Memory B cell (primary cell): ENCODE measurements around the gene HIVEP3.
A peak's percentile ranks its signal among the peaks of the same experiment; 100 is the strongest.

Source experiments
- ATAC-seq: fragments of 150-1000 bp; cut with Tn5 transposase; 2 replicates; pipeline ENCODE4 v1.10.0; 2021; ENCODE audit warnings: low read depth, mild to moderate bottlenecking, moderate library complexity
- DNase-seq, 2 donors: peaks; one replicate each; pipeline ENCODE4 v3.0.0; 2022; ENCODE audit warnings: low spot score in 2 of 2
- H3K27ac Mint-ChIP-seq: one replicate; pipeline ENCODE4 v1.8.0; 2022; ENCODE audit warnings: mild to moderate bottlenecking, moderate library complexity, mixed read lengths
- H3K27me3 Mint-ChIP-seq: one replicate; pipeline ENCODE4 v1.8.0; 2022; ENCODE audit warnings: mixed read lengths
- H3K36me3 Mint-ChIP-seq: one replicate; pipeline ENCODE4 v1.8.0; 2022; ENCODE audit warnings: mild to moderate bottlenecking, mixed read lengths
- H3K4me1 Mint-ChIP-seq: one replicate; pipeline ENCODE4 v1.8.0; 2022; ENCODE audit warnings: mixed read lengths
- H3K4me3 Mint-ChIP-seq: one replicate; pipeline ENCODE4 v1.8.0; 2022; ENCODE audit warnings: mild to moderate bottlenecking, moderate library complexity, mixed read lengths
- H3K9me3 Mint-ChIP-seq: one replicate; pipeline ENCODE4 v1.8.0; 2022; ENCODE audit warnings: mixed read lengths

Gene HIVEP3

DNA sequence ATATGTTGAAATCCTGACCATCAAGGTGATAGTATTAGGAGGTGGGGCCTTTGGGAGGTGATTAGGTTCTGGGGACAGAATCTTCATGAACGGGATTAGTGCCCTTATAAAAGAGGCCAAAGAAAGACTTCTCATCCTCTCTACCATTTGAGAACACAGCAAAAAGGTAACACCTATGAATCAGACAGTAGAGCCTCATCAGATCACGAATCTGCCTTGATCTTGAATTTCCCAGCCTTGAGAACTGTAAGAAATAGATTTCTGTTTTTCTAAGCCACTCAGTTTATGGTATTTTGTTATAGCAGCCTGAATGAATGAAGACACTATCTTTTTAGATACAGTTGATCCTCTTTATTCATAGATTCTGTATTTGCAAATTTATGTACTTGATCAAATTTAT, 227.3 kb downstream of the HIVEP3 start:
- H3K27me3 Mint-ChIP-seq = no peaks in the 10 kb centered on the region

DNA sequence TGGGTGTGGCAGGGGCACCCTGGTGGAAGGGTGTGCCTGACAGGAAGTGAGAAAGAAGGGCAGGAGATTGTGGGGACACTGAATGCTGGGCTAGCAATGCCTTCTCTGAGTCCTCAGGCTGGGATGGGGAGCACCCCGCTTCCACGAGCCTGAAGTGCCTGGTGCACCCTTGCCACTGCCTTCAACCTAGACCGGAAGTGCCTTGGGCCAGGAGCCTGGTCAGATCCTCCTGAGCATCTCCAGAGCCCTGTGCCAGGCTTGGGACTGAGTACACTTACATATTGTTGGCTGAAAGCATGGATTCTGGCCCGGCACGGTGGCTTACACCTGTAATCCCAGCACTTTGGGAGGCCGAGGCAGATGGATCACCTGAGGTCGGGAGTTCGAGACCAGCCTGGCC, 228.4 kb downstream of the HIVEP3 start:
- peaks cover 7% of the 10 kb centered on the region for H3K4me1 Mint-ChIP-seq
- ATAC-seq (no peak), DNase-seq (no peak)
- H3K27ac Mint-ChIP-seq = peak overlapping the region; percentile 9
- H3K27me3 Mint-ChIP-seq = no peaks in the 10 kb centered on the region
- no peak overlapping the region for H3K4me3 Mint-ChIP-seq
- no peaks in the 10 kb centered on the region for H3K36me3 Mint-ChIP-seq
- H3K9me3 Mint-ChIP-seq = no peaks in the 10 kb centered on the region

More for the DNA sequence above, 227.3 kb downstream of the HIVEP3 start:
- ATAC-seq (no peak), DNase-seq (no peak)
- Mint-ChIP-seq H3K36me3 (no peaks in the 10 kb centered on the region), H3K4me3 (no peak overlapping the region), H3K4me1 (peaks cover 7% of the 10 kb centered on the region), H3K27ac (no peak overlapping the region), H3K9me3 (no peaks in the 10 kb centered on the region)

DNA sequence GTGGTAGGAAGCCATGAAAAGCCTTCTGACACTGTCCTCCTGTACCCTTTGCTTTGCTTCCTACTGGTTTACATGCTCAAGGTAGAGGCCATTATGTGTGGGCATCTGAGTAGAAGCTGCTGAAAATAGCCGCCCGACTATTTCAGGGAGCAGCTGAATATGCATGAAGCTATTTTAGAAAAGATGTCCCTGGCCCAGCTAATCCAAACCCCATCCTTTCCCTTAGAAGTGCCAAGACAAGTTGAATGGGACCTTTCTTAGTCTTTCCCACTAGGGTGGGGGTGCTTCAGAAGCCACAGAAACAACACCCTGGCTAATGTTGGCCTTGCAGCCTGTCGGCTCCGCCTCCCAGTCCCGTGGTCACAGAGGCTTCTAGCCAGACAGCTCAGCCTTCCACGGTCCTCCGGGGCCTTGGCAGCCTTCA, 229.2 kb downstream of the HIVEP3 start:
- no peaks in the 10 kb centered on the region for H3K36me3 Mint-ChIP-seq
- H3K27ac Mint-ChIP-seq = peak overlapping the region; percentile 9
- H3K9me3 Mint-ChIP-seq = no peaks in the 10 kb centered on the region
- no peak for ATAC-seq
- DNase-seq = no peak
- H3K4me1 Mint-ChIP-seq = peaks cover 11% of the 10 kb centered on the region
- no peak overlapping the region for H3K4me3 Mint-ChIP-seq
- H3K27me3 Mint-ChIP-seq = no peaks in the 10 kb centered on the region

DNA sequence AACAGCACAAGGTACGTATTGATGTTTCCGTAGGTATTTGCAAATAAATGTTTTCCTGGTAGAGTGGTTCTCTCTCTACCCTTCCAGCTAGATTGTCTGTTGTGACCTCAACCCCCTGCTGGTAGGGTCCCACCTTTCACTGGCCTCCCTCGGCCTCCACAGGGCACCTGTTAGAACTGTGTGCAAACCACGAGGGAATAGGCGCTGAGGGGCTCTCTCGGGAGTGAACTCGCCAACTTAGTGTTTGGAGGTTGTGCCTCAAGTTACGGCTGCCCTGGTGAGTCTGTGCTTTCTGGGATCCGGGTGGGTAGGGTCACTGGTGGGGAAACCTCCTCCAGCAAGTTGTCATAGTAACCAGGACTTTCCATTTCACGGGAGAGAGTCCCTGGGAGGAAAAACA, 229.6 kb downstream of the HIVEP3 start:
- no peak for ATAC-seq
- H3K9me3 Mint-ChIP-seq = no peaks in the 10 kb centered on the region
- H3K4me1 Mint-ChIP-seq = peaks cover 13% of the 10 kb centered on the region
- no peak overlapping the region for H3K4me3 Mint-ChIP-seq
- H3K36me3 Mint-ChIP-seq = no peaks in the 10 kb centered on the region
- DNase-seq = no peak
- H3K27me3 Mint-ChIP-seq = no peaks in the 10 kb centered on the region
- no peak overlapping the region for H3K27ac Mint-ChIP-seq

DNA sequence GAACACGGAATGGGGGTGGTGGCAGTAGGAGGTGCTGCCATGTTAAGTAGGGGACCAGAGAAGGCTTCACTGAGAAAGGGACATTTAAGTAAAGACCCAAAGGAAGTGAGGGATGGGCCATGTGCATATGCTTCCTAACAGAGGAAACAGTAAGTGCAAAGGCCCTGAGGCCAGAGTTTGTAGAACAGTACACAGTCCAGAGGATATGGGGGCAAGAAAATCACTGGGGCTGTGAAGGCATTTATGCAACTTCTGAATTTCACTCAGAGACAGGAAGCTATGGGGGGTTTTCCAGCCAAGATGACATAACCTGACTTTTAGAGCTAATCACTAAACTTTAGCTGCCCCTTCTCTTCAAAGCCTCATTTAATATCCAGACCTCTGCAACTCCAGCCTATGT, 231.7 kb downstream of the HIVEP3 start:
- Mint-ChIP-seq H3K27ac (no peak overlapping the region), H3K36me3 (no peaks in the 10 kb centered on the region), H3K4me3 (no peak overlapping the region), H3K9me3 (no peaks in the 10 kb centered on the region), H3K27me3 (no peaks in the 10 kb centered on the region), H3K4me1 (peaks cover 29% of the 10 kb centered on the region)
- ATAC-seq (peak; percentile 57), DNase-seq (no peak)

DNA sequence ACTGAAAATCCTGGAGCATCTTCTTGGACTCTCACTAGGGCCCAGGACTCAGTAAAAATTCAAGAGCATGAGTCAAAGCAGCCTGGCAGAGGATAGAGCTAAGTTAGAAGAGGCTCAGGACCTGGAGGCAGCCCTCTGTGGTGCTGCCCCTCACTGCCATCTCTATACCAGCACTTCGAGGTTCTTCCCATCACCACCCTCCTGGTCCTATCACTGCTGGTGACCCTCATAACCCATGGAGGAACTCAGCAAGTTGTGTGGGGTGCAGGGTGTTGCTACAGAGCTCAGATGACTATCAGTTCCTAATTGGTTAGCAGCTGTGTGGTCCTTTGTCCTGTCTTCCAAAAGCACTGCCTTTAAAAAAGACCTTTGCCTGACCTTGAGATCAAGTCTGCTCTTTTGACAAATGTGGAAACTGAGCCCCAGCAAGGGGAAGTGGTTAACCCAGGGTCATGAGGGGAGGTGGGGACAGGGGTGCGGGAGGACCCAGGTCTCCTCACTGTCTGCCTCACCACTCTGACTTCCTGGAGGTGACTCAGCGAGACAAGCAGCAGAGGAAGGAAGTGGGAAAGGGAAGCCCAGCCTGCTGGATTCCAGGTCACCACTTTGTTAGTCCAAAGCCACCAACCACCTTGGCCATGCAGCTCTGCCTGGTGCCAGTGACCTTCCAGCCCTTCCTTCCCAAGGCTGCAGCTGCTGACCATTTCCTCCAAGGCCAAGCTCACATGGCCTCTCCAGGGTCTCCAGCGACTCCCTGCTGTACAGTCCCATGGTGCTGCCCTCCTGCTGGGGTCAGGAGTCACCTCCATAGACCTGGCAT, 234.8 kb downstream of the HIVEP3 start:
- H3K4me3 Mint-ChIP-seq = no peak overlapping the region
- no peak for DNase-seq
- no peaks in the 10 kb centered on the region for H3K36me3 Mint-ChIP-seq
- H3K27ac Mint-ChIP-seq = peak overlapping the region; percentile 28
- H3K27me3 Mint-ChIP-seq = no peaks in the 10 kb centered on the region
- no peak for ATAC-seq
- H3K9me3 Mint-ChIP-seq = no peaks in the 10 kb centered on the region
- peaks cover 30% of the 10 kb centered on the region for H3K4me1 Mint-ChIP-seq

DNA sequence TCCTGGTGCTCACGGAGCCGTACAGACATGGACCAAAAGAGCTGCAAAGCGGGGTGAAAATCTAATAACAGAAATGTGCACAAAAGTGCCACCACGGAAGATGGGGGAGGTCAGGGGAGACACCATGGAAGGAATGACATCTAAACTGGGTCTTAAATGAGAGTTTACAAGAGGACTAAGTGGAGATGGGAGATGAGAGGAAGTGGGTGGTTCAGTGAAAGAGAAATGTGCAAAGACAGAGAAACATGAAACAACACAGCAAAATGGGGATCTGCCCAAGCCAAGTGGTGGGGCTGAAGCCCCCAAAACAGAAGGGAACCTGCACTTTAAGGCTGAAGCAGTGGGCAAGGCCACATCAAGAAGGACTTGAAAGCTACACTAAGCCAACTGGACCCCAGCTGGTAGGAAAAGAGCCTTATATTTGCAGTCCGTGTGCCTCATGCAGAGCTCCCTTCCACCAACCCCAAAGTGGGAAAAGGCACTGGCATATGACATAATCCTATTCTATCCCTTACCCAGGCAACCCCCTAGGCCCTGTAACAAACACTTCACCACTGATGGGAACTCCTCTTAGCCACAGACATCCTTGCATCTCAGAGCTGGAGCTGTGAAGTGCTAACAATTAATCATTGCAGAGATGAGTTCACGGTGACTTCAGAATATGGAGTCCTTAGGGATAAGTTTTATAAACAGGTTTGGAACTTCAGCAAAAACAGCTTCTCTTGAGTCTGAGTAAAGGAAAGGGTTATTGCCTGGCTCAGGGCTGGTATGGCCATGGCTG, 235.7 kb downstream of the HIVEP3 start:
- DNase-seq (no peak), ATAC-seq (no peak)
- H3K27ac Mint-ChIP-seq = peak overlapping the region; percentile 28
- no peaks in the 10 kb centered on the region for H3K36me3 Mint-ChIP-seq
- peaks cover 35% of the 10 kb centered on the region for H3K4me1 Mint-ChIP-seq
- H3K27me3 Mint-ChIP-seq = no peaks in the 10 kb centered on the region
- H3K9me3 Mint-ChIP-seq = no peaks in the 10 kb centered on the region
- H3K4me3 Mint-ChIP-seq = no peak overlapping the region

DNA sequence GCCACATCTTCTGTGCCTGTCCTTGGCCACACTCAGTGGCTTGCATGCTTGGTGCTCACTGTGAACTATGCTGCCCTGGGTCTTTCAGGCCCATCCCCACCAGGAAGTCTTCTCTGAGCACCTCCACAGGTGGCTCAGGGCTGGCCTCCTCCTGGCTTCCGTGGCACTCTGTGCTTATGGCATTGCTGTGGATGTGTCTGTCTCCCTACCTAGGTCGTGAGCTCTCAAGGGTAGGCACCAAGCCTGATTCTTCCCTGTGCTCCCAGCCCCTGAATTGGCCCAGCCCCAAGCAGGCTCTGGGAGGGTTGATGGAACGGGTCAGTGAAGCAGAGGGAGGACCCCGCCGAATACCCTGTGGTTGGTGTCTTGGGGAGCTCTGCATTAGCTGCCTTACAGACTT, 236.6 kb downstream of the HIVEP3 start:
- Mint-ChIP-seq H3K4me1 (peaks cover 35% of the 10 kb centered on the region), H3K27me3 (no peaks in the 10 kb centered on the region), H3K4me3 (no peak overlapping the region), H3K36me3 (no peaks in the 10 kb centered on the region), H3K27ac (no peak overlapping the region), H3K9me3 (no peaks in the 10 kb centered on the region)
- ATAC-seq = no peak
- no peak for DNase-seq

DNA sequence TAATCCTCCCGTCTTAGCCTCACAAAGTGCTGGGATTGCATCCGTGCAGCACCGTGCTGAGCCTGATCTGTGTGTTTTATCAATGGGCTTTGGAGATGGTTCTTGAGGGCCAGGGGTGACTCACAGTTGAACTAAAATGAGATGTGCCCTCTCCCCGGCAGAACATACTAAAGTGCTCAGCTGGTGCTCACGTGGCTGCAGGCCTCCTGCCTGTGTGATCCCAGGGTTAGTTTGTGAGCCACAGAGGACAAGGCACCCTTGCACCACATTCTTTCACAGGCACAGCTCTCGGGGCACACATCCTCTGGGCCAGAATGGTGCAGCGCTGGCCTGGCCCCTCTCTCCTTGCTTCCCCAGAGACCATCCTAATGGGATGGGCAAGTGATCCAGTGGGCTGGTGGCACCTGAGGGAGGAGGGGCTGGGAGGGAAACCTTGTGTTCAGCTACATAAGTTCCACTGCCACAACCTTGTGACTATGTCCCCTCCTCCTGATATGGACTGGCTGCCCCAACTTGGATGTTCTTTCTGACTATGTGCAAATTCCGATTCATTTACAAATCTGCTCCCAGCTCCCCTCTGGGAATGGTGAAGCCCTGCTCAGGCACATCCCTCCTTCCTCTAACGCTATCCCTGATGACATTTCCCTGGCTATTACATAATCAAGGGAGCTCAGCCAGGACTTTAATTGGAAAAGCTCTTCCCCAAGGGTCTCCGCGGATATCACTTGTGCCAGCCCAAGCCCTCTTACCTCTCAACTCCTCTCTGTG, 237.2 kb downstream of the HIVEP3 start:
- no peaks in the 10 kb centered on the region for H3K27me3 Mint-ChIP-seq
- peaks cover 35% of the 10 kb centered on the region for H3K4me1 Mint-ChIP-seq
- ATAC-seq (no peak), DNase-seq (no peak)
- no peaks in the 10 kb centered on the region for H3K36me3 Mint-ChIP-seq
- no peak overlapping the region for H3K27ac Mint-ChIP-seq
- H3K9me3 Mint-ChIP-seq = no peaks in the 10 kb centered on the region
- H3K4me3 Mint-ChIP-seq = no peak overlapping the region

DNA sequence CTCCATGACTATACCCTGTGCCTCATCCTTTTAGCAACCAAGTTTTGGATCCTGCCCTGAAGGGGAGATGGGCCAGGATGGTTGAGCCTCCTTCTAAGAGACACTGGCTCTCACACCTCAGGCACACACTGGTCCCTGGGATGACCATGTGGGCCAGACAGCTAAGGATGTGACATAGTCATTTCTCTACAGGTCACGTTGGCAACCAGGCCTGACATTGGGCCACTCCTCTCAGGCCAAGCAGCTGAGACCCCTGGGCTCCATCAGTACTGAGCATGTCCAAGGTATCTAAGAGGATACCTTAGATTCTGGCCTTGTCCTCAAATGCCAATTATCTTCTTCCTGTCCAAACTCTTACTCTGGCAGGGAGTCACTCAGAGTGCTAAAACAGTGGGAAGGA, 238.7 kb downstream of the HIVEP3 start:
- no peak for DNase-seq
- Mint-ChIP-seq H3K9me3 (no peaks in the 10 kb centered on the region), H3K4me1 (peaks cover 43% of the 10 kb centered on the region), H3K4me3 (no peak overlapping the region), H3K27me3 (no peaks in the 10 kb centered on the region), H3K36me3 (no peaks in the 10 kb centered on the region), H3K27ac (no peak overlapping the region)
- ATAC-seq = no peak

DNA sequence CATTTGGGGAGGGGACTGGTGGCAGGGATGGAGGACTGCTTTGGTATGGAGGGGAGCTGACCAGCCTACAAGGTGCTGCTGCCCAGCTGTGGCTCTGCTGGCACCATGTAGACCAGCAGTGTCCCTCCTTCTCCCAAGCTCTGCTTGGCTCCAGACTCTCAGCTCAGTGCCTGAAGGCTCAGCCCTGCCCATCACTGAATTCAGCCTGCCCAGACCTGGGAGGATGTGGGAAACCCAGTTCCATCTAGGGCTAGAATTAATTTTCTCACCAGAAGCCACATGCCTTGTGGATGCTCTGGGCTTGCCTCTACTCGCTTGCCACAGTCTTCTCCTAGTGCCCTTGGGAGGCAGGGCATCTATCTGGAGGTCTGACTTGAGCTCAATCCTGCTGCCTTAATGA, 239.2 kb downstream of the HIVEP3 start:
- Mint-ChIP-seq H3K4me1 (peaks cover 43% of the 10 kb centered on the region), H3K36me3 (no peaks in the 10 kb centered on the region), H3K27ac (no peak overlapping the region), H3K4me3 (no peak overlapping the region), H3K9me3 (no peaks in the 10 kb centered on the region), H3K27me3 (no peaks in the 10 kb centered on the region)
- DNase-seq = no peak
- no peak for ATAC-seq

DNA sequence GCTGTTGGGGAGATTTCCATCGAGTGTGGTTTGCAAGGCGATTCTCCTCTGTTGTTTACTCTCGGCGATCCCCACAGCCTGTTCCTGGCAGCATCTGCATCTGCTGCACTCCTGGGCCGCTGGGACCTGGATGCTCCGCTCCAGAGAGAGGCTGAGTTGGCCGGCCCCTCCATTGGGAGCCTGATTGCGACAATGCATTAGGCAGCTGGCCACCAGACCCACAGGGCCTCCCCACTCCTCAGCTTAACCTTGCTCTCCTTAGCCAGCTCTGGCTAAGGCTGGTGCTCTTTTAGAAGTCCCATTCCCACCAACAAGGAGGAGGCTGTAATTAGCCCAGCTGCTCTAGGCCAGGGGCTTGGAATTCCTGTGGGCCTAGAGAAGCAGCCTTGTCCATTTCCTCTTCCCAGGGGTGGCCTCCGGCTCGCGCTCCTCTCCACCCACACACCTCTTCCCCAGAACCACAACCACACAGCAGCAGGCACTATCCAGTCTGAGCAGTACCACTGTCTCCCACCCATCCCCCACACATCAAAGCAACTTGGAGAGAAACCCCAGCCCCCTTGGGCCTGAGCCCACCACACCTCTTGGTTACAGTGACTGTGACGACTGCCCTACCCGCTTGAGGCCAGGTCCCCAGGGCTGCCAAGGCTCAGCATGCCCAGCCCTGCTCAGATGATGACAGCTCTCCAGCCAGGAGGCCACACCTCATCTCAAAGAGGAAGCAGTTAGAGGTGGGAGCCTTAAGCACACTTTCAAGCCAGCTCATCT, 240.4 kb downstream of the HIVEP3 start:
- no peaks in the 10 kb centered on the region for H3K27me3 Mint-ChIP-seq
- no peaks in the 10 kb centered on the region for H3K36me3 Mint-ChIP-seq
- H3K27ac Mint-ChIP-seq = peak overlapping the region; percentile 4
- peaks cover 44% of the 10 kb centered on the region for H3K4me1 Mint-ChIP-seq
- H3K4me3 Mint-ChIP-seq = no peak overlapping the region
- DNase-seq = no peak
- ATAC-seq = peak; percentile 68
- H3K9me3 Mint-ChIP-seq = no peaks in the 10 kb centered on the region

DNA sequence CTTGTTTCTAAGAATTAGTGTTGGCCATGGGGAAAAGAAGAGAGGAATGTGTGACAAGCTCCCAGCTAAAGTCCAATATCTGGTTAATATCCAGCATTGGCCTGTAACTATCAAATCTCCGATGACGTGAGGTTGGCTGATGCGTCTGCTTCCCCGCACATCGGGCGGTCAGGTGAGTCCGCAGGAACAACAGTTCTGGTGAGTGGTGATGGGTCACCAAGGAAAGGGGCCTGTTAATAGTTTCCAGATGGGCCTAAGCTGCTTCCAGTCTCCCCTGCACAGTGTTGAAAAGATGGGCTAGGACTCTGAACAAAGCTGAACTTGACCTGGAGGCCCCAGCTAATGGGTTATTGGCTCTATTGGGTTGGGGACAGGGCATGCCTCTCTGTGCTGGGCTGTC, 241.1 kb downstream of the HIVEP3 start:
- Mint-ChIP-seq H3K4me1 (peaks cover 41% of the 10 kb centered on the region), H3K27me3 (no peaks in the 10 kb centered on the region), H3K36me3 (no peaks in the 10 kb centered on the region), H3K4me3 (no peak overlapping the region), H3K9me3 (no peaks in the 10 kb centered on the region), H3K27ac (no peak overlapping the region)
- DNase-seq = no peak
- no peak for ATAC-seq
